Measurements from ENCODE around the gene IFNL4. TPM values are rescaled to one million over a fixed set of nuclear protein-coding genes. Genes with fewer than 3 reads are reported as not detected.

The IFNL4 gene
- total and polyA plus RNA-seq, 2 of the 13 experiments (the other 11 are each of a cell fraction or from before 2014, with no cell fraction given), result not detected

DNA sequence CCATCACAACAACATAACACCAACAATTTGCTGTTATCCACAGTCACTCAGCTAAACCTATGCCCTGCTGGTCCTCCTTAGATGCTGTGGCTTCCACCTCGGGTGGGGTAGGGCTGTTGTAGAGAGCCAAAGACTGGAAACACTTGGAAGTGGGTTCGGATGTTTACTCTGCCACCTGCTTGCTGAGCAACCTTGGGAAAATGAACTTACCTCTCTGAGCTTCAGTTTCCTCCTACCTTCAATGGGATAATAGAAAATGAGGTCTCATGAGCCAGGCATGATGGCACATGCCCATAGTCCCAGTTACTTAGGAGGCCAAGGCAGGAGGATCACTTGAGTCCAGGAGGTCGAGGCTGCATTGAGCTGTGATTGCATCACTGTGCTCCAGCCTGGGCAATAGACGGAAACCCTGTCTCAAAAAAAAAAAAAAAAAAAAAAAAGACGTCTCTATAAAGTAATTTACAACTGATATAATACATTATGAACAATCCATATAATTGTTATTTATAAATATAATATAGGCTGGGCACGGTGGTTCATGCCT, 41.3 kb downstream of the IFNL4 start:
- Histone ChIP-seq H3K4me1 (ENCODE audit: insufficient read depth, low read length) (peaks cover 3% of the 10 kb centered on the region; the same call in 1 of the 2 replicates), H4K20me1 (ENCODE audit: insufficient read depth, low read length) (no peaks in the 10 kb centered on the region), H3K27me3 (ENCODE audit: control insufficient read depth in 1 of 2, insufficient read depth in 2 of 2, low read length in 2 of 2) (peaks cover 6 to 29% of the 10 kb centered on the region in 2 experiments), H3K4me3 (replicated peaks in 1 of 3; ENCODE audit: insufficient read depth in 1 of 3, low read depth in 2 of 3, low read length in 3 of 3) (no peak overlapping the region), H3K9me3 (ENCODE audit: low read length) (no peaks in the 10 kb centered on the region), H3K36me3 (replicated peaks in 1 of 2; ENCODE audit: control insufficient read depth in 1 of 2, insufficient read depth in 2 of 2, low read length in 2 of 2) (no peaks in the 10 kb centered on the region), H3K79me2 (ENCODE audit: insufficient read depth, low read length) (no peaks in the 10 kb centered on the region), H2AFZ (ENCODE audit: low read length) (no peak overlapping the region), H3K27ac (ENCODE audit: extremely low read length, insufficient read depth, low read length) (no peak overlapping the region), H3K4me2 (ENCODE audit: low read depth, low read length) (no peak overlapping the region), H3K9ac (ENCODE audit: insufficient read depth, low read depth, low read length) (no peak overlapping the region)
- ChIA-PET CTCF (ENCODE audit: low intra/inter-chr PET ratio, low total read pairs) (no interaction called here), POLR2A (no interaction called here)
- ATAC-seq (no peak), DNase-seq (ENCODE audit: low spot score) (no peak), FAIRE-seq (no peak)
- in situ Hi-C loops (cut with HindIII; ENCODE audit: extremely low pct_ligation_motif_present, low pct_unique_long_range_greater_than_20kb) (no loop called here), intact Hi-C loops (cut with micrococcal nuclease; ENCODE audit: unreplicated experiment) (no loop called here)
- BruUV-seq (replicated peaks), result no TSS peak
- no peak for TF ChIP-seq NFATC3 (CRISPR knock-in tag; IDR thresholded peaks at IDR 0.05)
- TF ChIP-seq, protein P1, sequence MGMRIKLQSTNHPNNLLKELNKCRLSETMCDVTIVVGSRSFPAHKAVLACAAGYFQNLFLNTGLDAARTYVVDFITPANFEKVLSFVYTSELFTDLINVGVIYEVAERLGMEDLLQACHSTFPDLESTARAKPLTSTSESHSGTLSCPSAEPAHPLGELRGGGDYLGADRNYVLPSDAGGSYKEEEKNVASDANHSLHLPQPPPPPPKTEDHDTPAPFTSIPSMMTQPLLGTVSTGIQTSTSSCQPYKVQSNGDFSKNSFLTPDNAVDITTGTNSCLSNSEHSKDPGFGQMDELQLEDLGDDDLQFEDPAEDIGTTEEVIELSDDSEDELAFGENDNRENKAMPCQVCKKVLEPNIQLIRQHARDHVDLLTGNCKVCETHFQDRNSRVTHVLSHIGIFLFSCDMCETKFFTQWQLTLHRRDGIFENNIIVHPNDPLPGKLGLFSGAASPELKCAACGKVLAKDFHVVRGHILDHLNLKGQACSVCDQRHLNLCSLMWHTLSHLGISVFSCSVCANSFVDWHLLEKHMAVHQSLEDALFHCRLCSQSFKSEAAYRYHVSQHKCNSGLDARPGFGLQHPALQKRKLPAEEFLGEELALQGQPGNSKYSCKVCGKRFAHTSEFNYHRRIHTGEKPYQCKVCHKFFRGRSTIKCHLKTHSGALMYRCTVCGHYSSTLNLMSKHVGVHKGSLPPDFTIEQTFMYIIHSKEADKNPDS (CRISPR knock-in tag; IDR thresholded peaks at IDR 0.05), result no peak
- TF ChIP-seq, protein P2, sequence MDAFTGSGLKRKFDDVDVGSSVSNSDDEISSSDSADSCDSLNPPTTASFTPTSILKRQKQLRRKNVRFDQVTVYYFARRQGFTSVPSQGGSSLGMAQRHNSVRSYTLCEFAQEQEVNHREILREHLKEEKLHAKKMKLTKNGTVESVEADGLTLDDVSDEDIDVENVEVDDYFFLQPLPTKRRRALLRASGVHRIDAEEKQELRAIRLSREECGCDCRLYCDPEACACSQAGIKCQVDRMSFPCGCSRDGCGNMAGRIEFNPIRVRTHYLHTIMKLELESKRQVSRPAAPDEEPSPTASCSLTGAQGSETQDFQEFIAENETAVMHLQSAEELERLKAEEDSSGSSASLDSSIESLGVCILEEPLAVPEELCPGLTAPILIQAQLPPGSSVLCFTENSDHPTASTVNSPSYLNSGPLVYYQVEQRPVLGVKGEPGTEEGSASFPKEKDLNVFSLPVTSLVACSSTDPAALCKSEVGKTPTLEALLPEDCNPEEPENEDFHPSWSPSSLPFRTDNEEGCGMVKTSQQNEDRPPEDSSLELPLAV (CRISPR knock-in tag; conservative IDR thresholded peaks at IDR 0.05; ENCODE audit: low read depth), result no peak
- TF ChIP-seq, protein P3, sequence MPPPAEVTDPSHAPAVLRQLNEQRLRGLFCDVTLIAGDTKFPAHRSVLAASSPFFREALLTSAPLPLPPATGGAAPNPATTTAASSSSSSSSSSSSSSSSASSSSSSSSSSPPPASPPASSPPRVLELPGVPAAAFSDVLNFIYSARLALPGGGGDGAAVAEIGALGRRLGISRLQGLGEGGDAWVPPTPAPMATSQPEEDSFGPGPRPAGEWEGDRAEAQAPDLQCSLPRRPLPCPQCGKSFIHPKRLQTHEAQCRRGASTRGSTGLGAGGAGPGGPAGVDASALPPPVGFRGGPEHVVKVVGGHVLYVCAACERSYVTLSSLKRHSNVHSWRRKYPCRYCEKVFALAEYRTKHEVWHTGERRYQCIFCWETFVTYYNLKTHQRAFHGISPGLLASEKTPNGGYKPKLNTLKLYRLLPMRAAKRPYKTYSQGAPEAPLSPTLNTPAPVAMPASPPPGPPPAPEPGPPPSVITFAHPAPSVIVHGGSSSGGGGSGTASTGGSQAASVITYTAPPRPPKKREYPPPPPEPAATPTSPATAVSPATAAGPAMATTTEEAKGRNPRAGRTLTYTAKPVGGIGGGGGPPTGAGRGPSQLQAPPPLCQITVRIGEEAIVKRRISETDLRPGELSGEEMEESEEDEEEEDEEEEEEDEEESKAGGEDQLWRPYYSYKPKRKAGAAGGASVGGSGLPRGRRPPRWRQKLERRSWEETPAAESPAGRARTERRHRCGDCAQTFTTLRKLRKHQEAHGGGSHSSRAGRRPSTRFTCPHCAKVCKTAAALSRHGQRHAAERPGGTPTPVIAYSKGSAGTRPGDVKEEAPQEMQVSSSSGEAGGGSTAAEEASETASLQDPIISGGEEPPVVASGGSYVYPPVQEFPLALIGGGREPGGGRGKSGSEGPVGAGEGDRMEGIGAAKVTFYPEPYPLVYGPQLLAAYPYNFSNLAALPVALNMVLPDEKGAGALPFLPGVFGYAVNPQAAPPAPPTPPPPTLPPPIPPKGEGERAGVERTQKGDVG (CRISPR knock-in tag; IDR thresholded peaks at IDR 0.05; ENCODE audit: borderline replicate concordance), result no peak
- TF ChIP-seq ZNF768 (CRISPR knock-in tag; IDR thresholded peaks at IDR 0.05), result peak; percentile 68; the same call in 1 of the 2 replicates
- TF ChIP-seq GPN1 (CRISPR knock-in tag; IDR thresholded peaks at IDR 0.05; ENCODE audit: borderline replicate concordance), result no peak
- 18% methylated on average over 6 of the region's 6 CpGs for WGBS (ENCODE audit: low lambda C conversion rate)

Data from HepG2 (cell line).